Uterus (tissue), 2 donors: Measurements from ENCODE around the gene MOB3B.

ENCODE experiments used
- POLR2A ChIP-seq, 2 donors: fragments of 450-650 bp; IDR thresholded peaks; one replicate each; pipeline ENCODE4 v1.6.1; 2016; ENCODE audit warnings: antibody characterized with exemption in 2 of 2, mild to moderate bottlenecking in 1 of 2, moderate library complexity in 1 of 2
- TF ChIP-seq, protein P1 (sequence below), 4 experiments: fragments of 200-600 bp in 2 of 4; fragments of 450-650 bp in 2 of 4; sonication (generic) in 2 of 4; IDR thresholded peaks; one replicate each; pipeline ENCODE4 v1.5.1; 2016 to 2019; ENCODE audit warnings: antibody characterized with exemption in 4 of 4, mild to moderate bottlenecking in 2 of 4, moderate library complexity in 1 of 4

DNA sequence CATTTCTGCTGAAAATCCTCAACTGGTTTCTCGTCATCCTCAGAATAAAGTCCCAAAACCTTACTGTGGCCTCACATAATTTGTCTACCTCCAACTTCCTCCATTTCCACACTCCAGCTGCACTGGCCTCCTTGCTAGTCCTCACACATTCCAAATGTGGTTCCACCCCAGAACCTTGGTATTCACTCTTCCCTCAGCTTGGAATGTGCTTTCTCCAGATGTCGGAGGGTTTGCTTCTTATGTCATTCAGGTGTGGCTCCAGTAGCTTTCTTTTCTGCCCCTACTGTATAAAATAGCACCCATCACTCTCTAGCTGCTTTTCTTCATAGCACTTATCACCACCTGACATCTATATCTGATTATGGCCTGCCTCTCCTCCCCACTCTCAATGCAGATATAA lies 108.0 kb downstream of the MOB3B start:
- TF ChIP-seq, protein P1, sequence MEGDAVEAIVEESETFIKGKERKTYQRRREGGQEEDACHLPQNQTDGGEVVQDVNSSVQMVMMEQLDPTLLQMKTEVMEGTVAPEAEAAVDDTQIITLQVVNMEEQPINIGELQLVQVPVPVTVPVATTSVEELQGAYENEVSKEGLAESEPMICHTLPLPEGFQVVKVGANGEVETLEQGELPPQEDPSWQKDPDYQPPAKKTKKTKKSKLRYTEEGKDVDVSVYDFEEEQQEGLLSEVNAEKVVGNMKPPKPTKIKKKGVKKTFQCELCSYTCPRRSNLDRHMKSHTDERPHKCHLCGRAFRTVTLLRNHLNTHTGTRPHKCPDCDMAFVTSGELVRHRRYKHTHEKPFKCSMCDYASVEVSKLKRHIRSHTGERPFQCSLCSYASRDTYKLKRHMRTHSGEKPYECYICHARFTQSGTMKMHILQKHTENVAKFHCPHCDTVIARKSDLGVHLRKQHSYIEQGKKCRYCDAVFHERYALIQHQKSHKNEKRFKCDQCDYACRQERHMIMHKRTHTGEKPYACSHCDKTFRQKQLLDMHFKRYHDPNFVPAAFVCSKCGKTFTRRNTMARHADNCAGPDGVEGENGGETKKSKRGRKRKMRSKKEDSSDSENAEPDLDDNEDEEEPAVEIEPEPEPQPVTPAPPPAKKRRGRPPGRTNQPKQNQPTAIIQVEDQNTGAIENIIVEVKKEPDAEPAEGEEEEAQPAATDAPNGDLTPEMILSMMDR (IDR thresholded peaks at IDR 0.05) = no peak
- TF ChIP-seq POLR2A (IDR thresholded peaks at IDR 0.05) = no peak
